GM21526 (cell line): ENCODE data around the gene LRIG1.

Experiments used
- ATAC-seq: cut with Tn5 transposase; IDR thresholded peaks from one replicate; pipeline ENCODE4 v1.9.1; 2021; ENCODE audit warnings: moderate library complexity; ENCODE audit not compliant: unreplicated experiment, low FRiP score

The LRIG1 gene

GRCh38 chr3:66365080-66365479, 135.7 kb downstream of the LRIG1 start:
- no peak for ATAC-seq

DNA sequence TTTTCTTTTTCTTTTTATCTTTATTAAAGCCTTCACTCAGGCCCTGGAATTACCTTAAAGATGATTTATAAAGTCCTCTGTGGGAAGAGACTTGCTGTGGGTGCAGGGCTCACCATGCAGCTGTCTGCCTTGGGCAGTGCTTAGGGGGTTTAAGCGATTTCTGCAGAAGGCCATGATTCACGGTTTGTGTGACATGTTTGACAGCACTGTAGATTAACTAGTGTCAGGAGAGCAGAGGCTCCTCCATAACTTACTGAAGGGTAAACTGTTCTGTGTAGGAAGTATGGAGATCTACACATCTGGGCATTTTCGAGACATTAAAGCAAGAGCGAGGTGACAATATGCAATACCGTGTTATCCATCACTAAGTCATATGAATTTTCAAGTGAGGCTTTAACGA, 137.7 kb downstream of the LRIG1 start:
- no peak for ATAC-seq

GRCh38 chr3:66362541-66362941, 138.3 kb downstream of the LRIG1 start:
- ATAC-seq: no peak

DNA sequence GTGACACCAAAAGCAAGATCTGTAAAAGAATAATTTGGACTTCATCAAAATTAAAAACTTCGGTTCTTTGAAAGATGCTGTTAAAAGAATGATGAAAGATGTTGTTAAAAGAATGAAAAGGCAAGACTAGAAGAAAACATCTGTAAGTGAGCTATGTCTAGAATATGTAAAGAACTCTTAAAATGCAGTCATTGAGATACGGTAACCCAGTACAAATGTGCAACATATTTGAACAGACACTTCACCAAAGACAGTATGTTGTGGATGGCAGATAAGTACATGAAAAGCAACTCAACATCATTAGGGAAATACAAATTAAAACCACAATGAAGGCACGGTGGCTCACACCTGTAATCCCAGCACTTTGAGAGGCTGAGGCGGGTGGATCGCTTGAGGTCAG, 139.5 kb downstream of the LRIG1 start:
- ATAC-seq: no peak

DNA sequence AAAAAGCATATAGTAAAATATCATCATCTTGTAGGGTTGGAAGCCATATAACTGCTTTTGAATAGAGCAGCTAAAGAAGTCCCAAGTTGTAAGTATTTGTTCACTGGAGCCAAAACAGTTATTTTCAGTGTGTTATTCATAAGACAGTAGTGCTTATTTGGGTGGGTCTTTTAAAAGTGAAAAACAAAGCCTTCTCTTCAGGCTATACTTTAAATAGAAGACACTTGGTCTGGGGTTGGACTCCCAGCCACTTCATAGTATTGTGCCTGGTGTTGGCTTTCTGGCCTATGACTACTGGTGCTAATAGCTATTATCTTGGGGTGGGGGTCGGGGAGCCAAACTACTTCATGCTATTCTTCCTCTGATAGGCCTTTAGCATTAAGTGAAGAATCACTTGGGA, 144.8 kb downstream of the LRIG1 start:
- ATAC-seq: no peak

- peak; percentile 80 for ATAC-seq
Observed at GRCh38 chr3:66355394-66355793, 145.4 kb downstream of the LRIG1 start.

DNA sequence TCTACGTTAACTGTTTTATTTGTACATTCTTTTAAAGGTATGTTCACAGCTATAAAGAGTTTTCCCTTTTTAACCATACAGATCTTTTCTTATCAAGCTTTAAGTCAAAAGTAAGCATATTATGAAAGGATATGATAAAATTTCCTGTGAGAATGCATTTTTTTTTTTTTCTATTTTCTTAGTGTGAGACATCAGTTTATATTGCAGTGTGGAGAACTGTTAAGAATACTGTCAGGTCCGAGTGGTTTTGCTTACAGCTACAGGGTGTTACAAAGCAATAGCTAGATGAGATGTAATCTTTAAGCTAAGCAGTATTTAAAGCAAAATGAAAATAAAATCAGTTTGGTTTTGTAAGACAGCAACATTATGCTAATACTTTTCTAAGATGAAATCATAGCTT, 146.8 kb downstream of the LRIG1 start:
- ATAC-seq: no peak

- no peak for ATAC-seq
Observed at GRCh38 chr3:66353530-66353929, 147.3 kb downstream of the LRIG1 start.

DNA sequence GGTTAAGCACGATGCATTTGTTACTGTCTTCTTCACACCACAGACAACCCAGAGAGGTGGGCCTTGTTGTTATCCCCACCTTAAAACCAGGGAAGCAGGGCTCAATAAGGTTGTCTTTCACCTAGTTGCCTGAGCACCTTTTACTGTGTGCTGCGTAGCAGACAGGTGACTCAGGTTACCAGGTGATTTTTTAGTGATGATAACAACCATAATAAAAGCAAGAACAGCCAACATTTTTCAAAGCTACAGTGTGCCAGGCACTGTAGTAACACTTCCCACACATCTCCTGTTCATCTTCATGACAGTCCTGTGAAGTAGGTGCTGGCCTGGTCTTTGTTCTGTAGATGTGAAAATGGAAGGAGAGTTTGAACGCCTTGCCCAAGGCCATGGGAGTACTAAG, 147.8 kb downstream of the LRIG1 start:
- ATAC-seq: no peak

- ATAC-seq: no peak
Observed at GRCh38 chr3:66350601-66351000, 150.2 kb downstream of the LRIG1 start.

GRCh38 chr3:66348704-66349103, 152.1 kb downstream of the LRIG1 start:
- ATAC-seq: no peak

GRCh38 chr3:66344848-66345578, 155.8 kb downstream of the LRIG1 start:
- ATAC-seq: no peak

- ATAC-seq: no peak
Observed at GRCh38 chr3:66344391-66344811, 156.4 kb downstream of the LRIG1 start.

DNA sequence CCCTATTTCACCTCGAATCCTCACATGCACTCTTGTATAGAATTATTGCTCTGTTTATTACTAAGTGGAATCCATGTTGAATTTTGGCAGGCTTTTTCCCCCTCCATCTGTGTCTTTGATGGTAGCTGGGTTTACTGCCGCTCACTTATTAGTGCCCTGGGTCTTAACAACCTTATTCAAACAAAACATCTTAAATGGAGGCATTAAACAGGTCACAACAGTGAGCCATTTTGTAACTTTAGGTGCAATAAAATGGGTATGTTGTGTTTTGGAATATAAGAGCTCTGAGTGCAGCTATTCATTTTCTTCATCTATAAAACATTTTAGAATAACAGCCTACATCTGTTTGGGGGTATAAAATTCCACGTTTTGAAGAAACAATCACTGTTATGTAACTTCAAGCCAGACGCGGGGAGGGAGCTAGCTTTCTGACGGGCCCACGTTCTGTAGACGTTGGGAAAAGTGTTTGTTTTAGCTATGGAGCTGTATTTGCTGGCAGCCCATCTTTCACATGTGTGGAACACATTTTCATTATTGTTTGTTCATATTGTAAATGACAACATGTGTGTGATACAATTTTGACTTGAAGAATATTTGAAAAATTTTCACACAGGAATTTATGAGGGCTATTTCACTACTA, 158.0 kb downstream of the LRIG1 start:
- ATAC-seq: no peak

GRCh38 chr3:66338927-66339326, 161.9 kb downstream of the LRIG1 start:
- no peak for ATAC-seq

DNA sequence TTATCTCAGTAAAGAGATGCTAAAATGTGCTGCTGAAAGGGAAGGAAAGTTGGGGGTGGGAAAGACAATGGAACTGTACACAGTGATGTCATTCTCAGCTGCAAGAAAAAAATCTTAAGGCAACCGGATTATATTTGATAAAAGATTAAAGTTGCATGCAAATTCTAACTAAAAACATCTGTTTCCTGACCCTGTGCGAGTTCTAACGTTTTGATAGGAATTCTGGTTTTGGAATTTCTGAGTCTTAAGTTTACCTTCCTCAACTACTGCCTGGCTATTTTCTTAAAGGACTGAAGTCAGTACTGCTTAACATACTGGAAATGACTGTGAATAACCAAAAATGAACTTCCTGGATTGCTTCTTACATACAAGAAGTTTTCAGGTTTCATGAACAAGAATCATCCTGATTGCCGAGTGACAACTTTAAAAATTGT, 164.5 kb downstream of the LRIG1 start:
- ATAC-seq: no peak

GRCh38 chr3:66335671-66336070, 165.2 kb downstream of the LRIG1 start:
- ATAC-seq: no peak
